ENCODE data around the gene EFCAB14. TPM values are rescaled to one million over a fixed set of nuclear protein-coding genes. Genes with fewer than 3 reads are reported as not detected.
"Not testable (repeated sequence)": the region's sequence is repeated elsewhere in the genome, so short reads cannot be mapped to it uniquely, and the experiment has no call there.

EFCAB14 gene
- total and polyA plus RNA-seq, 2 experiments from 2014 or later = 23.3 to 49.0 TPM

GRCh38 chr1:46660116-46660515, 58.8 kb downstream of the EFCAB14 start:
- not testable (repeated sequence) for H3K4me2 ChIP-seq; ATAC-seq; H3K27me3 ChIP-seq (ENCODE audit: insufficient read depth); H3K27me3 Mint-ChIP-seq (ENCODE audit: insufficient read depth, low read depth, poor library complexity); DNase-seq (ENCODE audit: low spot score); H3K27ac ChIP-seq (ENCODE audit: low read depth); H3K9me2 ChIP-seq (ENCODE audit: insufficient read depth); H3K4me1 ChIP-seq (ENCODE audit: insufficient read depth); H3K4me1 Mint-ChIP-seq; H3K27ac Mint-ChIP-seq; H3K4me3 Mint-ChIP-seq; H3K79me2 ChIP-seq (replicated peaks; ENCODE audit: insufficient read depth); H2AFZ ChIP-seq; H3K9me3 Mint-ChIP-seq; H3K4me3 ChIP-seq; H3F3A ChIP-seq (replicated peaks; ENCODE audit: low read depth)
- H3K36me3 Mint-ChIP-seq (ENCODE audit: low read depth) = peaks cover 39% of the 10 kb centered on the region
- Histone ChIP-seq H3K36me3 (ENCODE audit: insufficient read depth) (peaks cover 15% of the 10 kb centered on the region), H4K20me1 (replicated peaks; ENCODE audit: insufficient read depth) (0 out of 2 replicates have a peak, but pooled peaks cover 11% of the 10 kb centered on the region)

DNA sequence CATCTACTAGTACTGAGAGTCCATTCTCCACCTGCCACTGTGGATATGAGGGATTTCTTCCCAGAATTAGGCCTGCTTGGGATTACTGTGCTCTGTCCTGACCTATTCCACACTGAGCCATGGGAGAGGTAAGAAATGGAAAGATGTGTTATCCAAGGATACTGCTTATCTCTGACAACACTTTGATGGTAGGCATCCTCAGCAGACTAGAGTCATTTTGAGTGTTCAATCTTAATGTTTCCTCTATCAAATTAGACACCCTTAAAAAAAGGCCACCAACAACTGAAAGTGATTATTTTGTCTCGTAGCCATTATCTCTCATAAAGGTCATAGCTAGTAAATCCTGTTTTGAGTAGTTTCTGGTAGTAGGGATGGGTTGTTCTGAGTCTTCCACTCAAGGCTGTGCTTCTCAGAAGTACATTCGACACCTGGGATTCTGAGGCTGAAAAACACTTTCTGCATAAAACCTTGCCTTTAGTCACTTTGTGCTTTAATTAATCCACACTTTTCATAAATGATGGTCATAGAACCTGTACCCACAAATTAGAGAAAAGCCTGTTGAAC, 59.5 kb downstream of the EFCAB14 start:
- Histone ChIP-seq H3K4me2 (no peak overlapping the region), H3K27me3 (ENCODE audit: insufficient read depth) (no peaks in the 10 kb centered on the region), H3K36me3 (ENCODE audit: insufficient read depth) (peaks cover 15% of the 10 kb centered on the region), H3K79me2 (replicated peaks; ENCODE audit: insufficient read depth) (0 out of 2 replicates have a peak, but pooled peaks cover 4% of the 10 kb centered on the region), H3K27ac (ENCODE audit: low read depth) (no peak overlapping the region), H2AFZ (no peak overlapping the region), H3F3A (replicated peaks; ENCODE audit: low read depth) (no peaks in the 10 kb centered on the region), H3K9me2 (ENCODE audit: insufficient read depth) (no peaks in the 10 kb centered on the region), H3K4me3 (no peak overlapping the region), H4K20me1 (replicated peaks; ENCODE audit: insufficient read depth) (0 out of 2 replicates have a peak, but pooled peaks cover 11% of the 10 kb centered on the region), H3K4me1 (ENCODE audit: insufficient read depth) (no peaks in the 10 kb centered on the region)
- H3K9me3 Mint-ChIP-seq = no peaks in the 10 kb centered on the region
- H3K4me1 Mint-ChIP-seq = no peaks in the 10 kb centered on the region
- no peak overlapping the region for H3K4me3 Mint-ChIP-seq
- H3K27me3 Mint-ChIP-seq (ENCODE audit: insufficient read depth, low read depth, poor library complexity) = no peaks in the 10 kb centered on the region
- peaks cover 39% of the 10 kb centered on the region for H3K36me3 Mint-ChIP-seq (ENCODE audit: low read depth)
- no peak overlapping the region for H3K27ac Mint-ChIP-seq
- ATAC-seq (no peak), DNase-seq (ENCODE audit: low spot score) (no peak)
- no peak for TF ChIP-seq ZNF114 (CRISPR knock-in tag; IDR thresholded peaks at IDR 0.05)
- TF ChIP-seq POLR2AphosphoS5 (IDR thresholded peaks at IDR 0.05; ENCODE audit: low read depth) = no peak
- TF ChIP-seq NANOG (IDR thresholded peaks at IDR 0.05; ENCODE audit: borderline replicate concordance) = no peak
- no peak for TF ChIP-seq REST (IDR thresholded peaks at IDR 0.05; ENCODE audit: unreplicated experiment)
- TF ChIP-seq CTCF (conservative IDR thresholded peaks at IDR 0.05; ENCODE audit: low read depth in 2 of 2) = no peak
- TF ChIP-seq EZH2 (IDR thresholded peaks at IDR 0.05; ENCODE audit: low read depth, unreplicated experiment) = no peak
- no peak for TF ChIP-seq CREB1 (CRISPR knock-in tag; IDR thresholded peaks at IDR 0.05; ENCODE audit: low read depth)
- TF ChIP-seq STAT1 (IDR thresholded peaks at IDR 0.05; ENCODE audit: unreplicated experiment) = no peak
- TF ChIP-seq ZNF331 (CRISPR knock-in tag; IDR thresholded peaks at IDR 0.05; ENCODE audit: low read depth) = no peak
- TF ChIP-seq, protein P1, sequence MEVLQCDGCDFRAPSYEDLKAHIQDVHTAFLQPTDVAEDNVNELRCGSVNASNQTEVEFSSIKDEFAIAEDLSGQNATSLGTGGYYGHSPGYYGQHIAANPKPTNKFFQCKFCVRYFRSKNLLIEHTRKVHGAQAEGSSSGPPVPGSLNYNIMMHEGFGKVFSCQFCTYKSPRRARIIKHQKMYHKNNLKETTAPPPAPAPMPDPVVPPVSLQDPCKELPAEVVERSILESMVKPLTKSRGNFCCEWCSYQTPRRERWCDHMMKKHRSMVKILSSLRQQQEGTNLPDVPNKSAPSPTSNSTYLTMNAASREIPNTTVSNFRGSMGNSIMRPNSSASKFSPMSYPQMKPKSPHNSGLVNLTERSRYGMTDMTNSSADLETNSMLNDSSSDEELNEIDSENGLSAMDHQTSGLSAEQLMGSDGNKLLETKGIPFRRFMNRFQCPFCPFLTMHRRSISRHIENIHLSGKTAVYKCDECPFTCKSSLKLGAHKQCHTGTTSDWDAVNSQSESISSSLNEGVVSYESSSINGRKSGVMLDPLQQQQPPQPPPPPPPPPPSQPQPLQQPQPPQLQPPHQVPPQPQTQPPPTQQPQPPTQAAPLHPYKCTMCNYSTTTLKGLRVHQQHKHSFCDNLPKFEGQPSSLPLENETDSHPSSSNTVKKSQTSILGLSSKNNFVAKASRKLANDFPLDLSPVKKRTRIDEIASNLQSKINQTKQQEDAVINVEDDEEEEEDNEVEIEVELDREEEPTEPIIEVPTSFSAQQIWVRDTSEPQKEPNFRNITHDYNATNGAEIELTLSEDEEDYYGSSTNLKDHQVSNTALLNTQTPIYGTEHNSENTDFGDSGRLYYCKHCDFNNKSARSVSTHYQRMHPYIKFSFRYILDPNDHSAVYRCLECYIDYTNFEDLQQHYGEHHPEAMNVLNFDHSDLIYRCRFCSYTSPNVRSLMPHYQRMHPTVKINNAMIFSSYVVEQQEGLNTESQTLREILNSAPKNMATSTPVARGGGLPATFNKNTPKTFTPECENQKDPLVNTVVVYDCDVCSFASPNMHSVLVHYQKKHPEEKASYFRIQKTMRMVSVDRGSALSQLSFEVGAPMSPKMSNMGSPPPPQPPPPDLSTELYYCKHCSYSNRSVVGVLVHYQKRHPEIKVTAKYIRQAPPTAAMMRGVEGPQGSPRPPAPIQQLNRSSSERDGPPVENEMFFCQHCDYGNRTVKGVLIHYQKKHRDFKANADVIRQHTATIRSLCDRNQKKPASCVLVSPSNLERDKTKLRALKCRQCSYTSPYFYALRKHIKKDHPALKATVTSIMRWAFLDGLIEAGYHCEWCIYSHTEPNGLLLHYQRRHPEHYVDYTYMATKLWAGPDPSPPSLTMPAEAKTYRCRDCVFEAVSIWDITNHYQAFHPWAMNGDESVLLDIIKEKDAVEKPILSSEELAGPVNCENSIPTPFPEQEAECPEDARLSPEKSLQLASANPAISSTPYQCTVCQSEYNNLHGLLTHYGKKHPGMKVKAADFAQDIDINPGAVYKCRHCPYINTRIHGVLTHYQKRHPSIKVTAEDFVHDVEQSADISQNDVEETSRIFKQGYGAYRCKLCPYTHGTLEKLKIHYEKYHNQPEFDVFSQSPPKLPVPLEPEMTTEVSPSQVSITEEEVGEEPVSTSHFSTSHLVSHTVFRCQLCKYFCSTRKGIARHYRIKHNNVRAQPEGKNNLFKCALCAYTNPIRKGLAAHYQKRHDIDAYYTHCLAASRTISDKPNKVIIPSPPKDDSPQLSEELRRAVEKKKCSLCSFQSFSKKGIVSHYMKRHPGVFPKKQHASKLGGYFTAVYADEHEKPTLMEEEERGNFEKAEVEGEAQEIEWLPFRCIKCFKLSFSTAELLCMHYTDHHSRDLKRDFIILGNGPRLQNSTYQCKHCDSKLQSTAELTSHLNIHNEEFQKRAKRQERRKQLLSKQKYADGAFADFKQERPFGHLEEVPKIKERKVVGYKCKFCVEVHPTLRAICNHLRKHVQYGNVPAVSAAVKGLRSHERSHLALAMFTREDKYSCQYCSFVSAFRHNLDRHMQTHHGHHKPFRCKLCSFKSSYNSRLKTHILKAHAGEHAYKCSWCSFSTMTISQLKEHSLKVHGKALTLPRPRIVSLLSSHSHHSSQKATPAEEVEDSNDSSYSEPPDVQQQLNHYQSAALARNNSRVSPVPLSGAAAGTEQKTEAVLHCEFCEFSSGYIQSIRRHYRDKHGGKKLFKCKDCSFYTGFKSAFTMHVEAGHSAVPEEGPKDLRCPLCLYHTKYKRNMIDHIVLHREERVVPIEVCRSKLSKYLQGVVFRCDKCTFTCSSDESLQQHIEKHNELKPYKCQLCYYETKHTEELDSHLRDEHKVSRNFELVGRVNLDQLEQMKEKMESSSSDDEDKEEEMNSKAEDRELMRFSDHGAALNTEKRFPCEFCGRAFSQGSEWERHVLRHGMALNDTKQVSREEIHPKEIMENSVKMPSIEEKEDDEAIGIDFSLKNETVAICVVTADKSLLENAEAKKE (CRISPR knock-in tag; IDR thresholded peaks at IDR 0.05) = no peak
- TF ChIP-seq EZH2phosphoT487 (IDR thresholded peaks at IDR 0.05; ENCODE audit: unreplicated experiment) = no peak
